Esophagus squamous epithelium (tissue), 5 donors: Measurements from ENCODE around the gene MTCP1. TPM values are rescaled to one million over a fixed set of nuclear protein-coding genes. Genes with fewer than 3 reads are reported as not detected.

Source experiments
- DNase-seq: peaks from one replicate; lab custom pipeline; 2025; lab: John Stamatoyannopoulos, UW
- H3K27ac ChIP-seq, 4 donors: fragments of 200-600 bp; sonication (generic); one replicate each; pipeline ENCODE4 v1.5.1; 2016 to 2019; ENCODE audit warnings: mild to moderate bottlenecking in 1 of 4
- H3K27me3 ChIP-seq, 4 donors: fragments of 200-600 bp; sonication (generic); 1 replicate in 3 of 4; 2 replicates in 1 of 4; pipeline versions ENCODE4 v1.5.1 to v1.6.0; 2017 to 2021; ENCODE audit warnings: antibody characterized with exemption in 1 of 4
- H3K36me3 ChIP-seq, 3 donors: fragments of 200-600 bp; sonication (generic); one replicate each; pipeline ENCODE4 v1.5.1; 2016 to 2019
- H3K4me1 ChIP-seq, 3 donors: fragments of 200-600 bp; sonication (generic); one replicate each; pipeline ENCODE4 v1.5.1; 2017 to 2019
- H3K4me3 ChIP-seq, 4 donors: fragments of 200-600 bp; sonication (generic); 1 replicate in 3 of 4; 2 replicates in 1 of 4; pipeline ENCODE4 v1.5.1; 2016 to 2019; ENCODE audit warnings: mild to moderate bottlenecking in 2 of 4, moderate library complexity in 1 of 4
- H3K9me3 ChIP-seq, 3 donors: fragments of 200-600 bp; sonication (generic); one replicate each; pipeline ENCODE4 v1.5.1; 2016 to 2019
- CTCF ChIP-seq, 6 experiments: fragments of 450-650 bp in 4 of 6; fragments of 200-600 bp in 2 of 6; sonication (generic) in 2 of 6; IDR thresholded peaks; one replicate each; pipeline ENCODE4 v1.5.1; 2016 to 2019; ENCODE audit warnings: antibody characterized with exemption in 6 of 6, mild to moderate bottlenecking in 4 of 6, moderate library complexity in 4 of 6
- POLR2A ChIP-seq, 4 donors: fragments of 450-650 bp; IDR thresholded peaks; one replicate each; pipeline ENCODE4 v1.6.1; 2017; ENCODE audit warnings: antibody characterized with exemption in 4 of 4, mild to moderate bottlenecking in 4 of 4, moderate library complexity in 3 of 4
- WGBS, 2 donors: methylation state at CpG; one replicate each; pipeline ENCODE4 v1.1.5; 2018; 5-methylcytosine and 5-hydroxymethylcytosine counted together
- intact Hi-C: fragments of 100-400 bp; cut with DNase I; formaldehyde crosslinking; loops from one replicate; pipeline ENCODE4 v1.15.0; 2022
- total RNA-seq, 4 donors: library from RNA; depleted of rRNA; stranded (reverse); fragments of >200 nt; gene quantifications; one replicate each; pipeline ENCODE4 v1.1.0, GENCODE V29; 2016
- donor health status: DM: yes; HTN: yes; CAD: no.

The MTCP1 gene
- total RNA-seq, 4 donors from 2014 or later = 1.8 to 3.1 (median 3.1) TPM; not detected in 1

GRCh38 chrX:155023907-155024833 is 46.8 kb downstream of the MTCP1 start:
- H3K4me1 ChIP-seq = peaks cover 0 to 14% (median 0%) of the 10 kb centered on the region in 3 donors
- TF ChIP-seq POLR2A (IDR thresholded peaks at IDR 0.05) (no peak), CTCF (IDR thresholded peaks at IDR 0.05) (no peak)
- DNase-seq = no peak
- no peak overlapping the region for H3K27ac ChIP-seq
- H3K4me3 ChIP-seq = no peak overlapping the region
- H3K9me3 ChIP-seq = no peaks in the 10 kb centered on the region
- no peaks in the 10 kb centered on the region for H3K27me3 ChIP-seq
- intact Hi-C loops = no loop called here
- no peaks in the 10 kb centered on the region for H3K36me3 ChIP-seq
- WGBS, 2 donors = 85% methylated on average over 5 to 6 of the region's 6 CpGs

DNA sequence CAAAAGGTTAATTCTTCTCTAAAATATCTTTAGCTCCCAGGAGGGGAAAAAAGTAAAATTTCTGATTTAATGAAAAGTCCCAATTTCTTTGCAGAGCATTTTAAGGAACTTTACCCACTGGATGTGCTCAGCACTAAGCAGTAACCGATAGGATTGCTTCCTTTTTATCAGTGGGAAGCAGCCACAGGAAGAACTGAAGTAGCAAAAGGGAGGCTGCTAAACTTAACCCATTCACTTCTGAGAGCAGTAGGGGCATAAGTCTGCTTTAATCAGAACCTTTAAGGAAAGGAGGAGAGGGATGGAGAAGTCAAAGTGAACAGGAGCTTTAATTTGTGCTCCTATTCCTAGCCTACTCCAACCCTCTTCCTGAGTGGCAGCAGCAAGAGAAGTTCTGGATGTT is 48.4 kb downstream of the MTCP1 start, which contains the start of gene F8:
Gene F8, minus strand, starts transcription at position 139 of the 400 bp plus-strand sequence. CDS start 171 bp downstream, outside the sequence.
- H3K4me1 ChIP-seq = no peaks in the 10 kb centered on the region
- TF ChIP-seq POLR2A (IDR thresholded peaks at IDR 0.05) = no peak
- no peak for TF ChIP-seq CTCF (IDR thresholded peaks at IDR 0.05)
- intact Hi-C loops = no loop called here
- no peak for DNase-seq
- no peaks in the 10 kb centered on the region for H3K9me3 ChIP-seq
- H3K27me3 ChIP-seq = no peaks in the 10 kb centered on the region
- H3K27ac ChIP-seq = no peak within 1 kb of the TSS
- no peak within 1 kb of the TSS for H3K4me3 ChIP-seq
- WGBS, 2 donors = 0 to 33% methylated on average over 1 of the region's 1 CpG
- no peaks in the 10 kb centered on the region for H3K36me3 ChIP-seq

GRCh38 chrX:155020591-155020990 is 50.3 kb downstream of the MTCP1 start:
- H3K9me3 ChIP-seq = no peaks in the 10 kb centered on the region
- 75 to 87% methylated on average over 3 of the region's 3 CpGs for WGBS, 2 donors
- no peaks in the 10 kb centered on the region for H3K36me3 ChIP-seq
- H3K4me1 ChIP-seq = no peaks in the 10 kb centered on the region
- no peak for DNase-seq
- intact Hi-C loops = no loop called here
- no peaks in the 10 kb centered on the region for H3K27me3 ChIP-seq
- no peak overlapping the region for H3K27ac ChIP-seq
- TF ChIP-seq CTCF (IDR thresholded peaks at IDR 0.05) = no peak
- no peak for TF ChIP-seq POLR2A (IDR thresholded peaks at IDR 0.05)
- H3K4me3 ChIP-seq = no peak overlapping the region

Other genes starting within 250 kb of the MTCP1 start
- gene SMIM9, start 236.5 kb downstream of the MTCP1 start, total RNA-seq = not detected
- 10 to 100 TPM in 1 of 4 donors, 1 to 10 TPM in 2, under 1 TPM in 1; 0.35 to 13.7 (median 3.8) TPM for gene F8A1, start 184.8 kb downstream of the MTCP1 start, total RNA-seq
- 1 to 10 TPM; 1.2 to 7.4 (median 4.3) TPM for gene F8, start 48.4 kb downstream of the MTCP1 start, total RNA-seq
- gene FUNDC2, start 44.3 kb downstream of the MTCP1 start, total RNA-seq = 10 to 100 TPM in 3 of 4 donors, 1 to 10 TPM in 1; 7.8 to 51.7 (median 34.7) TPM
- gene CMC4, start within 50 bp of the MTCP1 start, total RNA-seq = 10 to 100 TPM in 2 of 4 donors, 1 to 10 TPM in 2; 5.1 to 18.3 (median 13.3) TPM
- gene BRCC3, start 372 bp upstream of the MTCP1 start, total RNA-seq = 10 to 100 TPM; 11.8 to 18.6 (median 17.1) TPM
- 10 to 100 TPM; 18.8 to 45.5 (median 32.9) TPM for gene VBP1, start 145.3 kb upstream of the MTCP1 start, total RNA-seq
- under 1 TPM; 0.08 to 0.41 (median 0.28) TPM for gene RAB39B, start 193.4 kb upstream of the MTCP1 start, total RNA-seq